Brain microvascular endothelial cell (primary cell): Measurements from ENCODE around the gene ZSCAN32.

Experiments used
- DNase-seq: peaks from one replicate; pipeline ENCODE4 v3.0.0-alpha.2; 2020
- H3K27ac ChIP-seq: fragments of 250-450 bp; sonication (Bioruptor Pico); 2 replicates; pipeline ENCODE4 v1.5.1; 2020; ENCODE audit warnings: mild to moderate bottlenecking, moderate library complexity
- H3K27me3 ChIP-seq: fragments of 250-450 bp; sonication (Bioruptor Pico); replicated peaks from 2 replicates; pipeline ENCODE4 v1.5.1; 2020; ENCODE audit warnings: mild to moderate bottlenecking
- H3K36me3 ChIP-seq: fragments of 250-450 bp; sonication (Bioruptor Pico); replicated peaks from 2 replicates; pipeline ENCODE4 v1.5.1; 2020; ENCODE audit warnings: mild to moderate bottlenecking
- H3K4me3 ChIP-seq: 2 replicates; pipeline ENCODE4 v1.5.1; 2011; ENCODE audit warnings: low read depth, mild to moderate bottlenecking, control low read depth, low read length, moderate library complexity
- in situ Hi-C: cut with HindIII; loops from 2 replicates; pipeline ENCODE4 v1.10.0; 2017; ENCODE audit warnings: low sequenced_read_pairs, low pct_ligation_motif_present
- TF ChIP-seq, protein P1 (sequence below): IDR thresholded peaks from 2 replicates; pipeline ENCODE4 v1.5.1; 2011; ENCODE audit warnings: low read depth, mild to moderate bottlenecking, moderate library complexity, low read length, control low read depth, inconsistent platforms; ENCODE audit errors: missing control alignments

ZSCAN32 gene

DNA sequence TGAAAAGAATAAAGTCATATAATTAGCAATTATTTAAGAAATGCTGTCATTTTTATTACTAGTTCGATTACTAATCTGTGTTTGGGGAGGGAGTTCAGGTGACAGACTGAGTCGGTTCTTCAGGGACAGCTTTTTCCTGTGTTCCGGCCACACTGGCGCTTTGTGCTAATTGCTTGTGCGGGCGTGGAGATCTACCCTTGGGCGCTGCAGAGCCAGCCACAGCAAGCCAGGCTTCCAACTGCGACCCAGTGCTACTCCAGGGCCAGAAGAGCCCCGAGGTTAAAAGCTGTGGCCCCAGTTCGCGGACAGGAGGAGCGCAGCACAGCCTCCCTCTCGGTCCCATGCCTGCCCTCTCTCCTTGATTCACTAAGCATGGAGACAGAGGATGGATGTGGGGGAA, 51.6 kb downstream of the ZSCAN32 start:
- TF ChIP-seq, protein P1, sequence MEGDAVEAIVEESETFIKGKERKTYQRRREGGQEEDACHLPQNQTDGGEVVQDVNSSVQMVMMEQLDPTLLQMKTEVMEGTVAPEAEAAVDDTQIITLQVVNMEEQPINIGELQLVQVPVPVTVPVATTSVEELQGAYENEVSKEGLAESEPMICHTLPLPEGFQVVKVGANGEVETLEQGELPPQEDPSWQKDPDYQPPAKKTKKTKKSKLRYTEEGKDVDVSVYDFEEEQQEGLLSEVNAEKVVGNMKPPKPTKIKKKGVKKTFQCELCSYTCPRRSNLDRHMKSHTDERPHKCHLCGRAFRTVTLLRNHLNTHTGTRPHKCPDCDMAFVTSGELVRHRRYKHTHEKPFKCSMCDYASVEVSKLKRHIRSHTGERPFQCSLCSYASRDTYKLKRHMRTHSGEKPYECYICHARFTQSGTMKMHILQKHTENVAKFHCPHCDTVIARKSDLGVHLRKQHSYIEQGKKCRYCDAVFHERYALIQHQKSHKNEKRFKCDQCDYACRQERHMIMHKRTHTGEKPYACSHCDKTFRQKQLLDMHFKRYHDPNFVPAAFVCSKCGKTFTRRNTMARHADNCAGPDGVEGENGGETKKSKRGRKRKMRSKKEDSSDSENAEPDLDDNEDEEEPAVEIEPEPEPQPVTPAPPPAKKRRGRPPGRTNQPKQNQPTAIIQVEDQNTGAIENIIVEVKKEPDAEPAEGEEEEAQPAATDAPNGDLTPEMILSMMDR = no peak
- Histone ChIP-seq H3K4me3 (no peak overlapping the region), H3K27ac (no peak overlapping the region), H3K27me3 (no peaks in the 10 kb centered on the region), H3K36me3 (no peaks in the 10 kb centered on the region)
- in situ Hi-C loops = no loop called here
- DNase-seq = no peak

DNA sequence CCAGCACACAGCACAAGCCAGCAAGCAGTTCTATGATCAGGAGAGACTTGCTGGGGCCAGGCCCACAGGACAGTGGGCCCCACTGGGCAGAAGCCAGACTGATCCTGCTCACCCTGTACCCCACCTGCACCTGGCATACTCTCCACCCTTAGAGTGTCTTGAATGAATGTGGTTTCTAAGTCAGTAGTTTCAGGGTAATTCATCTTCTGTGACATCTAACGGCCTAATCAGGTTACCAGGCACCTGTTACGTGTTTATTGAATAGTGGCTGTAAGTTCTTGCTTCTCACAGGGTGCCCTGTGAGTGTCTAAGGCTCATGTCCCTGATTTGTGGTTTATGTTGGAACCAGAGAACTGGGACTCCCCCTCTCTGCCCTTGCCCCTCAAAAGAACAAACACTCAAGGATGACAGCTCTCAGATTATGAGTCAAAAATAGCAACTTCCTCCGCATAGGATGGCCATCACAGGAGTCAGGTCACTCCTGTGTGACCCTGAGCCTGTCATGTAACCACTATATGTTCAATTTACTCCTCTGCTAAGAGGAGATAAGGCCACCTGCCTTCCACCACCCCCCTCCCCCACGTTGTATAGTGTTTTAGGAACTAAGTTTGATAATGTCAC, 52.1 kb downstream of the ZSCAN32 start:
- in situ Hi-C loops = no loop called here
- Histone ChIP-seq H3K27ac (no peak overlapping the region), H3K4me3 (no peak overlapping the region), H3K27me3 (no peaks in the 10 kb centered on the region), H3K36me3 (no peaks in the 10 kb centered on the region)
- TF ChIP-seq, protein P1 = no peak
- DNase-seq = no peak

DNA sequence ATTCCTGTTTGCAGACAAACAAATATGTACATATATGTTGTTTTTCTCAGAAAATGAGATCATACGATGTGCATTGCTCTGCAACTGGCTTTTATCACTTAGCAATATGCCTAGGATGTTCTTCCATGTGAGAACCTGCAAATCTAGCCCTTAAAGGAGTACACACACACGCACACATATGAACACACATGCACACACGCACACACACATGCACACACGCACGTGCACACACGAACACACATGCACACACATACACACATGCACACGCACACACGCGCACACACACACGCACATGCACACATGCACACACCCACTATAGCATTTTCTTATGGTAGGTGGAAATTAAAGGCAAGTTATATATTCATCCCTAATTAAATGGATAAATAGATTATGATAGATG, 53.2 kb downstream of the ZSCAN32 start:
- H3K4me3 ChIP-seq = no peak overlapping the region
- H3K36me3 ChIP-seq = no peaks in the 10 kb centered on the region
- H3K27ac ChIP-seq = no peak overlapping the region
- no peaks in the 10 kb centered on the region for H3K27me3 ChIP-seq
- in situ Hi-C loops = no loop called here
- no peak for DNase-seq
- TF ChIP-seq, protein P1 = no peak

DNA sequence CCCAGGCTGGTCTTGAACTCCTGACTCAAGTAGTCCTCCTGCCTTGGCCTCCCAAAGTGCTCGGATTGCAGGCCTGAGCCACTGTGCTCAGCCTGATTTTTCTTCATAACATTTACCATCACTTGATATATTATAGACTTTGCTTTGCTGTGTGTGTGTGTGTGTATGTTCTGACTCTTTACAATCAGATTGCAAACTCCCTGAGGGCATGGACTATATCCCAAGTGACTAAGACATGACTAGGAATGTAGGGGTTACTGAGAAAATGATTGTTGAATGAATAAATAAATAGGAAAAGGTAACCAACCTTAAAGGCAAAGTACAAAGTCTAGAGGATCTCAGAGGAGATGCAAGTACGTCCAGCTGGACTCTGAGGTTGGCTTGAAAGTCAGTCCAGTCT, 54.8 kb downstream of the ZSCAN32 start:
- H3K36me3 ChIP-seq = no peaks in the 10 kb centered on the region
- no peak overlapping the region for H3K4me3 ChIP-seq
- H3K27me3 ChIP-seq = no peaks in the 10 kb centered on the region
- H3K27ac ChIP-seq = no peak overlapping the region
- TF ChIP-seq, protein P1 = no peak
- in situ Hi-C loops = no loop called here
- DNase-seq = no peak
